H1 (cell line): ENCODE results near the gene CDH12.

ENCODE experiments used
- EP300 ChIP-seq, 2 experiments: IDR thresholded peaks; 1 replicate in 1 of 2; 2 replicates in 1 of 2; pipeline ENCODE4 v1.6.1; 2011 to 2012; ENCODE audit warnings: low read depth in 2 of 2, low read length in 2 of 2, mild to moderate bottlenecking in 2 of 2, borderline replicate concordance in 1 of 2, inconsistent platforms in 1 of 2, moderate library complexity in 1 of 2
- EZH2 ChIP-seq: fragments of 200-600 bp; sonication (generic); IDR thresholded peaks from 2 replicates; pipeline ENCODE4 v1.7.1; 2012; ENCODE audit warnings: low read depth, mild to moderate bottlenecking, moderate library complexity, low read length, inconsistent platforms; ENCODE audit not compliant: severe bottlenecking
- JUND ChIP-seq: IDR thresholded peaks from 2 replicates; pipeline ENCODE4 v1.6.1; 2011; ENCODE audit warnings: mild to moderate bottlenecking, improper control_type of control experiment, low read length
- PHF8 ChIP-seq: fragments of 200-600 bp; sonication (generic); conservative IDR thresholded peaks from 2 replicates; pipeline ENCODE4 v1.7.1; 2012; ENCODE audit warnings: low read depth, mild to moderate bottlenecking, inconsistent platforms, low read length, moderate library complexity
- POLR2A ChIP-seq, 2 experiments: IDR thresholded peaks; 1 replicate in 1 of 2; 2 replicates in 1 of 2; pipeline ENCODE4 v1.6.1; 2011; ENCODE audit warnings: low read depth in 2 of 2, low read length in 2 of 2, mild to moderate bottlenecking in 2 of 2; ENCODE audit errors: control extremely low read depth in 1 of 2
- POLR2AphosphoS5 ChIP-seq: IDR thresholded peaks from 2 replicates; pipeline ENCODE4 v1.6.1; 2011; ENCODE audit warnings: low read depth, low read length
- RBBP5 ChIP-seq: IDR thresholded peaks from 2 replicates; pipeline ENCODE4 v1.7.1; 2012; ENCODE audit warnings: low read depth, mild to moderate bottlenecking, inconsistent platforms, low read length, moderate library complexity, borderline replicate concordance
- TF ChIP-seq, protein P1 (sequence below): IDR thresholded peaks from 2 replicates; pipeline ENCODE4 v1.6.1; 2011; ENCODE audit warnings: low read length, improper control_type of control experiment
- TF ChIP-seq, protein P2 (sequence below), 3 experiments: IDR thresholded peaks; 1 replicate in 2 of 3; 2 replicates in 1 of 3; pipeline versions ENCODE4 v1.5.1 to v1.6.1; 2011; ENCODE audit warnings: low read length in 3 of 3, mild to moderate bottlenecking in 3 of 3, inconsistent platforms in 2 of 3, low read depth in 1 of 3, moderate library complexity in 1 of 3; ENCODE audit not compliant: insufficient read depth in 1 of 3; ENCODE audit errors: control extremely low read depth in 1 of 3

DNA sequence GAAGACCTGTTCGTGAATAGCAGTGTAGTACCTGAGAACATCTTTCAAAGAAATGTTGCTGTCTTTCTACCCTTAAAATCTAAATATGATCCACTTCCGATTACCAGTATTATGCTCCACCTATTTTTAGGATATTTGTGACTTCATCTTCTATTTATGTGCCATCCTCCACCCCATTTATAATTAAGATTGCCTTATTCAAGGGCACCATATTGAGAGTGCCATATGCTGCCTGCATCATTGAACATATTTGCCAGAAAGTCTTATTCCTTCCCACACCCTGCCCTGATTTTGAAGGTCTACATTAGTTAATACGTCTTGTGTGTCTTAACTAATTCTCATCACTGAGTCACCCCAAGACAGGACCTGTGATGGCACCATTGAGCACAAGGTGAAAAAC, 1076.7 kb downstream of the CDH12 start:
- no peak for TF ChIP-seq EZH2
- TF ChIP-seq JUND: no peak
- TF ChIP-seq, protein P1, sequence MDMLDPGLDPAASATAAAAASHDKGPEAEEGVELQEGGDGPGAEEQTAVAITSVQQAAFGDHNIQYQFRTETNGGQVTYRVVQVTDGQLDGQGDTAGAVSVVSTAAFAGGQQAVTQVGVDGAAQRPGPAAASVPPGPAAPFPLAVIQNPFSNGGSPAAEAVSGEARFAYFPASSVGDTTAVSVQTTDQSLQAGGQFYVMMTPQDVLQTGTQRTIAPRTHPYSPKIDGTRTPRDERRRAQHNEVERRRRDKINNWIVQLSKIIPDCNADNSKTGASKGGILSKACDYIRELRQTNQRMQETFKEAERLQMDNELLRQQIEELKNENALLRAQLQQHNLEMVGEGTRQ: no peak
- no peak for TF ChIP-seq RBBP5
- no peak for TF ChIP-seq EP300 (IDR thresholded peaks at IDR 0.05; ENCODE audit: borderline replicate concordance in 1 of 2, low read depth in 2 of 2, low read length in 2 of 2)
- TF ChIP-seq, protein P2, sequence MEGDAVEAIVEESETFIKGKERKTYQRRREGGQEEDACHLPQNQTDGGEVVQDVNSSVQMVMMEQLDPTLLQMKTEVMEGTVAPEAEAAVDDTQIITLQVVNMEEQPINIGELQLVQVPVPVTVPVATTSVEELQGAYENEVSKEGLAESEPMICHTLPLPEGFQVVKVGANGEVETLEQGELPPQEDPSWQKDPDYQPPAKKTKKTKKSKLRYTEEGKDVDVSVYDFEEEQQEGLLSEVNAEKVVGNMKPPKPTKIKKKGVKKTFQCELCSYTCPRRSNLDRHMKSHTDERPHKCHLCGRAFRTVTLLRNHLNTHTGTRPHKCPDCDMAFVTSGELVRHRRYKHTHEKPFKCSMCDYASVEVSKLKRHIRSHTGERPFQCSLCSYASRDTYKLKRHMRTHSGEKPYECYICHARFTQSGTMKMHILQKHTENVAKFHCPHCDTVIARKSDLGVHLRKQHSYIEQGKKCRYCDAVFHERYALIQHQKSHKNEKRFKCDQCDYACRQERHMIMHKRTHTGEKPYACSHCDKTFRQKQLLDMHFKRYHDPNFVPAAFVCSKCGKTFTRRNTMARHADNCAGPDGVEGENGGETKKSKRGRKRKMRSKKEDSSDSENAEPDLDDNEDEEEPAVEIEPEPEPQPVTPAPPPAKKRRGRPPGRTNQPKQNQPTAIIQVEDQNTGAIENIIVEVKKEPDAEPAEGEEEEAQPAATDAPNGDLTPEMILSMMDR (IDR thresholded peaks at IDR 0.05; ENCODE audit: control extremely low read depth in 1 of 3, insufficient read depth in 1 of 3, low read depth in 1 of 3, low read length in 3 of 3): no peak
- no peak for TF ChIP-seq POLR2A (IDR thresholded peaks at IDR 0.05; ENCODE audit: control extremely low read depth in 1 of 2, low read depth in 2 of 2, low read length in 2 of 2)
- no peak for TF ChIP-seq POLR2AphosphoS5
- TF ChIP-seq PHF8: no peak
